ENCODE data around the gene UPK1B.

UPK1B gene

GRCh38 chr3:119239206-119239820 lies 65.9 kb downstream of the UPK1B start:
- no peak for TF ChIP-seq USF1 (IDR thresholded peaks at IDR 0.05)
- no peak for TF ChIP-seq CEBPB (IDR thresholded peaks at IDR 0.05)

- TF ChIP-seq EP300 (IDR thresholded peaks at IDR 0.05; ENCODE audit: borderline replicate concordance) (no peak), USF1 (IDR thresholded peaks at IDR 0.05) (peak; percentile 60)
These were observed 66.7 kb downstream of the UPK1B start for GRCh38 chr3:119240101-119240590.

GRCh38 chr3:119240591-119241434 lies 67.4 kb downstream of the UPK1B start, which contains the start of gene B4GALT4:
Gene B4GALT4 (minus strand): TSS chr3:119240878. CDS start chr3:119230099, 10,779 bp downstream.
- TF ChIP-seq REST (IDR thresholded peaks at IDR 0.05; ENCODE audit: low read depth) (no peak), TCF12 (IDR thresholded peaks at IDR 0.05; ENCODE audit: low read depth) (no peak; the same call in 1 of the 2 replicates), MAX (IDR thresholded peaks at IDR 0.05) (peak; percentile 97), EP300 (IDR thresholded peaks at IDR 0.05; ENCODE audit: borderline replicate concordance) (no peak), RAD21 (IDR thresholded peaks at IDR 0.05; ENCODE audit: low read depth) (peak; percentile 3; the same call in 1 of the 2 replicates), ZBTB7A (IDR thresholded peaks at IDR 0.05; ENCODE audit: low read depth) (peak; percentile 73; the same call in 1 of the 2 replicates), USF1 (IDR thresholded peaks at IDR 0.05) (no peak; the same call in 1 of the 2 replicates), NFIC (IDR thresholded peaks at IDR 0.05) (no peak), YY1 (IDR thresholded peaks at IDR 0.05; ENCODE audit: low read depth) (no peak), FOXM1 (IDR thresholded peaks at IDR 0.05; ENCODE audit: borderline replicate concordance, low read depth) (no peak), EGR1 (IDR thresholded peaks at IDR 0.05) (peak; percentile 79), CREB1 (IDR thresholded peaks at IDR 0.05; ENCODE audit: low read depth) (peak; percentile 33; the same call in 1 of the 2 replicates), CEBPB (IDR thresholded peaks at IDR 0.05) (no peak), TAF1 (IDR thresholded peaks at IDR 0.05; ENCODE audit: low read depth) (peak; percentile 82), TEAD4 (IDR thresholded peaks at IDR 0.05) (0 out of 2 replicates have a peak, but pooled peaks have one; percentile 24)

GRCh38 chr3:119243712-119244111 lies 70.3 kb downstream of the UPK1B start:
- no peak for TF ChIP-seq EGR1 (IDR thresholded peaks at IDR 0.05)
- TF ChIP-seq RAD21 (IDR thresholded peaks at IDR 0.05; ENCODE audit: low read depth), result no peak
- no peak for TF ChIP-seq YY1 (IDR thresholded peaks at IDR 0.05; ENCODE audit: low read depth)
- TF ChIP-seq ZBTB7A (IDR thresholded peaks at IDR 0.05; ENCODE audit: low read depth), result no peak

- peak; percentile 68 for TF ChIP-seq NFIC (IDR thresholded peaks at IDR 0.05)
- TF ChIP-seq CEBPB (IDR thresholded peaks at IDR 0.05), result no peak
These were observed 72.4 kb downstream of the UPK1B start for GRCh38 chr3:119245778-119246177.

Data from Ishikawa (cell line).